Vagina (tissue), 2 donors: ENCODE results near the gene PLCL1. TPM values are rescaled to one million over a fixed set of nuclear protein-coding genes. Genes with fewer than 3 reads are reported as not detected.

Experiments used
- DNase-seq, 2 donors: peaks; one replicate each; pipeline ENCODE4 v3.0.0-alpha.2; 2017; ENCODE audit errors: extremely low spot score in 2 of 2
- H3K27ac ChIP-seq: fragments of 200-600 bp; sonication (generic); one replicate; pipeline ENCODE4 v1.5.1; 2019
- H3K27me3 ChIP-seq: fragments of 200-600 bp; sonication (generic); one replicate; pipeline ENCODE4 v1.5.1; 2019
- H3K36me3 ChIP-seq, 2 donors: fragments of 200-600 bp; sonication (generic); one replicate each; pipeline ENCODE4 v1.5.1; 2017 to 2019
- H3K4me1 ChIP-seq: fragments of 200-600 bp; sonication (generic); one replicate; pipeline ENCODE4 v1.5.1; 2019
- H3K4me3 ChIP-seq, 2 donors: fragments of 200-600 bp; sonication (generic); 1 replicate in 1 of 2; 2 replicates in 1 of 2; pipeline ENCODE4 v1.5.1; 2016 to 2019
- H3K9me3 ChIP-seq: fragments of 200-600 bp; sonication (generic); one replicate; pipeline ENCODE4 v1.5.1; 2019
- CTCF ChIP-seq, 3 experiments: fragments of 450-650 bp in 2 of 3; fragments of 200-600 bp in 1 of 3; sonication (generic) in 1 of 3; IDR thresholded peaks; one replicate each; pipeline ENCODE4 v1.5.1; 2017 to 2019; ENCODE audit warnings: antibody characterized with exemption in 3 of 3, mild to moderate bottlenecking in 2 of 3, moderate library complexity in 2 of 3
- POLR2A ChIP-seq, 2 donors: fragments of 450-650 bp; IDR thresholded peaks; one replicate each; pipeline ENCODE4 v1.6.1; 2017; ENCODE audit warnings: antibody characterized with exemption in 2 of 2, mild to moderate bottlenecking in 2 of 2, moderate library complexity in 2 of 2
- POLR2AphosphoS5 ChIP-seq, 2 donors: sonication (generic); formaldehyde crosslinking; IDR thresholded peaks; one replicate each; pipeline ENCODE4 v1.9.0; 2017; ENCODE audit warnings: antibody characterized with exemption in 2 of 2, mild to moderate bottlenecking in 2 of 2, low read depth in 1 of 2; ENCODE audit not compliant: insufficient read depth in 1 of 2
- intact Hi-C: fragments of 100-400 bp; cut with DNase I; formaldehyde crosslinking; loops from one replicate; pipeline ENCODE4 v1.15.1; 2023
- total RNA-seq: library from RNA; depleted of rRNA; stranded (reverse); fragments of >200 nt; gene quantifications from one replicate; pipeline ENCODE4 v1.2.3, GENCODE V29; 2016

PLCL1 gene
- total RNA-seq, 1 donor from 2014 or later = 6.6 TPM

- Histone ChIP-seq H3K4me1 (no peaks in the 10 kb centered on the region), H3K36me3 (no peaks in the 10 kb centered on the region), H3K9me3 (no peaks in the 10 kb centered on the region), H3K4me3 (no peak overlapping the region), H3K27ac (no peak overlapping the region), H3K27me3 (no peaks in the 10 kb centered on the region)
- intact Hi-C loops = no loop called here
- no peak for DNase-seq
- TF ChIP-seq CTCF (IDR thresholded peaks at IDR 0.05) = no peak
- TF ChIP-seq POLR2AphosphoS5 (IDR thresholded peaks at IDR 0.05; ENCODE audit: insufficient read depth in 1 of 2, low read depth in 1 of 2) = no peak
- TF ChIP-seq POLR2A (IDR thresholded peaks at IDR 0.05) = no peak
Measured at GRCh38 chr2:197846128-197846527, 41.7 kb downstream of the PLCL1 start.

GRCh38 chr2:197846777-197847176 lies 42.4 kb downstream of the PLCL1 start:
- Histone ChIP-seq H3K27me3 (no peaks in the 10 kb centered on the region), H3K4me3 (no peak overlapping the region), H3K36me3 (no peaks in the 10 kb centered on the region), H3K9me3 (no peaks in the 10 kb centered on the region), H3K4me1 (no peaks in the 10 kb centered on the region), H3K27ac (no peak overlapping the region)
- intact Hi-C loops = no loop called here
- DNase-seq = no peak
- TF ChIP-seq POLR2AphosphoS5 (IDR thresholded peaks at IDR 0.05; ENCODE audit: insufficient read depth in 1 of 2, low read depth in 1 of 2) (no peak), POLR2A (IDR thresholded peaks at IDR 0.05) (no peak), CTCF (IDR thresholded peaks at IDR 0.05) (no peak)

GRCh38 chr2:197847651-197848401 lies 43.4 kb downstream of the PLCL1 start:
- DNase-seq = no peak
- Histone ChIP-seq H3K9me3 (no peaks in the 10 kb centered on the region), H3K36me3 (no peaks in the 10 kb centered on the region), H3K27ac (no peak overlapping the region), H3K27me3 (no peaks in the 10 kb centered on the region), H3K4me3 (no peak overlapping the region), H3K4me1 (no peaks in the 10 kb centered on the region)
- intact Hi-C loops = no loop called here
- TF ChIP-seq POLR2A (IDR thresholded peaks at IDR 0.05) (no peak), CTCF (IDR thresholded peaks at IDR 0.05) (no peak), POLR2AphosphoS5 (IDR thresholded peaks at IDR 0.05; ENCODE audit: insufficient read depth in 1 of 2, low read depth in 1 of 2) (no peak)

GRCh38 chr2:197848602-197849001 lies 44.2 kb downstream of the PLCL1 start:
- Histone ChIP-seq H3K27me3 (no peaks in the 10 kb centered on the region), H3K4me3 (no peak overlapping the region), H3K27ac (no peak overlapping the region), H3K9me3 (no peaks in the 10 kb centered on the region), H3K4me1 (no peaks in the 10 kb centered on the region), H3K36me3 (no peaks in the 10 kb centered on the region)
- no peak for DNase-seq
- intact Hi-C loops = no loop called here
- TF ChIP-seq POLR2A (IDR thresholded peaks at IDR 0.05) (no peak), CTCF (IDR thresholded peaks at IDR 0.05) (no peak), POLR2AphosphoS5 (IDR thresholded peaks at IDR 0.05; ENCODE audit: insufficient read depth in 1 of 2, low read depth in 1 of 2) (no peak)

GRCh38 chr2:197850882-197851450 lies 46.6 kb downstream of the PLCL1 start:
- Histone ChIP-seq H3K4me1 (no peaks in the 10 kb centered on the region), H3K4me3 (no peak overlapping the region), H3K27ac (no peak overlapping the region), H3K27me3 (no peaks in the 10 kb centered on the region), H3K9me3 (no peaks in the 10 kb centered on the region), H3K36me3 (no peaks in the 10 kb centered on the region)
- intact Hi-C loops = no loop called here
- no peak for DNase-seq
- no peak for TF ChIP-seq POLR2A (IDR thresholded peaks at IDR 0.05)
